SK-MEL-5 (cell line): Measurements from ENCODE around the gene P2RX7. TPM values are rescaled to one million over a fixed set of nuclear protein-coding genes. Genes with fewer than 3 reads are reported as not detected.
"Not testable (repeated sequence)": the region's sequence is repeated elsewhere in the genome, so short reads cannot be mapped to it uniquely, and the experiment has no call there.

Experiments
- DNase-seq: peaks from one replicate; pipeline ENCODE4 v3.0.0-alpha.2; 2016; ENCODE audit warnings: low read depth, low spot score
- in situ Hi-C: cut with HindIII; loops from 2 replicates; pipeline ENCODE4 v1.10.0; 2016; ENCODE audit warnings: low sequenced_read_pairs, high pct_unique_total_duplicates, low pct_unique_long_range_greater_than_20kb
- total RNA-seq: library from RNA; depleted of rRNA; stranded (reverse); fragments of >200 nt; shearing (Covaris generic); gene quantifications from 2 replicates; pipeline ENCODE4 v1.2.3, GENCODE V29; 2014

Gene P2RX7
- total RNA-seq, 1 experiment from 2014 or later: 41.5 TPM

DNA sequence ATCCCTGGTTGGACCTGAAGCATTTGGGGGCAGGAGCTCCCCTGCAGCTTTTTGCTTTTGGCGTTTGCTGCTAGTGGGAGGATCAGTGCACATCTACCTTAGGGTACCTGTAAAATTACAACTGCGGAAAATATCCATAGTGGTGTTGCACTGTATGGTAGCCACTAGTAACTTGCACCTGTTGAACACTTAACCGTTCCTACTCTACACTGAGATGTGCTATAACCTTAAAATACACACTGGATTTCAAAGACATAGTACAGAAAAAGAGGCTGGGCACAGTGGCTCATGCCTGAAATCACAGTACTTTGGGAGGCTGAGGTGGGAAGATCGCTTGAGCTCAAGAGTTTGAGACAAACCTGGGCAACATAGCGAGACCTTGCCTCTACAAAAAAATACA, 80.2 kb downstream of the P2RX7 start:
- no peak for DNase-seq
- in situ Hi-C loops: no loop called here

- peak; percentile 94 for DNase-seq
- in situ Hi-C loops: no loop called here
Measured at GRCh38 chr12:121214166-121214777, 81.6 kb downstream of the P2RX7 start.

DNA sequence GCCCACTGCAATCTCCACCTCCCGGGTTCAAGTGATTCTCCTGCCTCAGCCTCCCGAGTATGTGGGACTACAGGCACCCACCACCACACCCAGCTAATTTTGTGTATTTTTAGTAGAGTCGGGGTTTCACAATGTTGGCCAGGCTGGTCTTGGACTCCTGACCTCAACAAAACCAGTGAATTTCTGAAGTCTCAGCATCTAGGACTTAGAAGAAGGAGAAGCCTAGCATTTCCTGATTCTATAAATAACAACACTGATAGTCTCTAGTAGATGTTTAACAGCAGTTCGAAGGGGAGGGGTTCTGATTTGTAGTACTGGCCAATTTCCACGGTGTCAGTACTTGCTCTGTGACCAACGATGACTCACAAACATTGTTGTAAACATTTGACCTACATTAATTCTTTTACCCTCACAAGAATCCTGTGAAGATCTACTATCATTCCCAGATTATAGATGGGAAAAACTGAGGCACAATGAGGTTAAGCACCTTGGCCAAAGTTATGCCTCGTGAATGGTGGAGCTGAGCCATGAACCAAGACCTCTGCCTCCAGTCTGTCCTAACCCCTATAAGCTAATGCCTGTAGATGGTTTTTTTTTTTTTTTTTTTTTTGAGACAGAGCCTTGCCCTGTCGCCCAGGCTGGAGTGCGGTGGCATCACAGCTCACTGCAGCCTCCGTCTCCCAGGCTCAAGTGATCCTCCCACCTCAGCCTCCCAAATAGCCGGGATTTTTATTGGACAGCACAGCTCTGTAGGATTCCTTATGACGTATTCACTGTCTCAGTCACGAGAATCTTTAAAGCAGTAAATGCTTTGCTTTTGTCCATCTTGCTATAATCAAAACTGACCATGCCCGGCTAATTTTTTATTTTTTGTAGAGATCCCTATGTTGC, 82.4 kb downstream of the P2RX7 start:
- in situ Hi-C loops: no loop called here

GRCh38 chr12:121216102-121216501, 83.4 kb downstream of the P2RX7 start:
- in situ Hi-C loops: no loop called here
- DNase-seq: no peak

More for the DNA sequence above, 82.4 kb downstream of the P2RX7 start:
- peak; percentile 61 for DNase-seq

DNA sequence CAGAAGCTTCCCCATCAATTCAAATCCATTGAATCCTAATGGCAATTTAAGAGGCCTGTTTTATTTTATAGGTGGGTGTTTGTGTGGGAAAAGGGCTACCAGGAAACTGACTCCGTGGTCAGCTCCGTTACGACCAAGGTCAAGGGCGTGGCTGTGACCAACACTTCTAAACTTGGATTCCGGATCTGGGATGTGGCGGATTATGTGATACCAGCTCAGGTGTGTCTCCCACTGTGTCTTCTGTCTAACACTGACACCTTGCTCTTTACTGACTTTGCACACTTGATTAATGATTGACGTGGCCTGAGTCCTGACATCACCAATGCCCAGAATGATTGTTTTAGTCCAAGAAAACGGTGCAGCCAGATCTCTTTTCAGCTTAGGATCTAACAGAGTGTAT, 84.4 kb downstream of the P2RX7 start:
- in situ Hi-C loops: no loop called here

DNA sequence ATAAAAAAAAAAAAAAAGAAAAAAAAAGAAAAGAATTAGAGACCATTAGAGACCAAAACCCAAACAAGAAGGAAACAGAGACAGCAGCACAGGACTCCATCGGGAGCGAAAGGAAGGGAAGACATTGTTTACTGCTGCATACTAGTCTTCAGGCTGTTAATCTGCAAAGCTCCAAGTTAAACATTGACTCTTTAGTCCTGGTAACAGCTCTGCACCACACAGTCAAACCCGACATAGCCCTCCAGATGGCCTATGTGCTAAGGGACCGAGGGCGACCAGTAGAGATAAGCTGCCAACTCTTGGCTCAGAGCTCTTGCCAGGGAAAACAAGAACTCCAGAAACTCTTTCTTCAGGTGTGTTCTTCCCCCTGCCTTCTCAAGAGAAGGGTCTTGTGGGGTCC, 85.1 kb downstream of the P2RX7 start:
- no peak for DNase-seq
- in situ Hi-C loops: no loop called here

More for the DNA sequence above, 84.4 kb downstream of the P2RX7 start:
- DNase-seq: no peak

- DNase-seq: no peak
Measured at GRCh38 chr12:121218588-121219352, 86.1 kb downstream of the P2RX7 start.

GRCh38 chr12:121219353-121219986, 86.8 kb downstream of the P2RX7 start:
- in situ Hi-C loops: no loop called here
- DNase-seq: no peak

More at GRCh38 chr12:121218588-121219352, 86.1 kb downstream of the P2RX7 start:
- in situ Hi-C loops: no loop called here

- in situ Hi-C loops: no loop called here
- DNase-seq: no peak
Measured at GRCh38 chr12:121222847-121223246, 90.2 kb downstream of the P2RX7 start.

- peak; percentile 28 for DNase-seq
- in situ Hi-C loops: no loop called here
Measured at GRCh38 chr12:121223292-121224285, 90.9 kb downstream of the P2RX7 start.

GRCh38 chr12:121224591-121224990, 91.9 kb downstream of the P2RX7 start:
- in situ Hi-C loops: no loop called here
- no peak for DNase-seq

DNA sequence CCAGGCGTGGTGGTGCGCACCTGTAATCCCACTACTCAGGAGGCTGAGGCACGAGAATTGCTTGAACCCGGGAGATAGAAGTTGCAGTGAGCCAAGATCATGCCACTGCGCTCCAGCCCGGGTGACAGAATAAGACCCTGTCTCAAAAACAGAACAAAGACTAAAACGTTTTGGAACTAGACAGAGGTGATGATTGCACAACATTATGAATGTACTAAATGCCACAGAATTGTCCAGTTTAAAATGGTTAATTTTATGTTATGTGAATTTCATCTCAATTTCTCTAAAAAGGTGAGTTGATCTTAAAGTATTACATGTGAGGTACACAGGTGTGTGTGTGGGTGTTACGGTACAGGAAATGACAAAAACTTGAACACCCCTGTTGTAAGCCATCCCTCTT, 93.7 kb downstream of the P2RX7 start:
- no peak for DNase-seq
- in situ Hi-C loops: no loop called here

DNA sequence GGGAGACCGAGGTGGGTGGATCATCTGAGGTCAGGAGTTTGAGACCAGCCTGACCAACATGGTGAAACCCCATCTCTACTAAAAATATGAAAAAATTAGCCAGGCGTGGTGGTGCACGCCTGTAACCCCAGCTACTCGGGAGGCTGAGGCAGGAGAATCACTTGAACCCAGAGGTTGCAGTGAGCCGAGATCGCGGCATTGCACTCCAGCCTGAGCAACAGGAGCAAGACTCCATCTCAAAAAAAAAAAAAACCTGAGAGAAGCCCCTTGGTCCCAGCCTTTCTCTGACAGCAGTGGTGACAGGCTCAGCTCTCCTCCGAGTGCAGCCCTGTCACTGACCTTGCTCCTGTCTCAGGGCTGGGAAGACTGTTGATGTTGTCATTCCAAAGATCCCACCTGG, 94.2 kb downstream of the P2RX7 start:
- in situ Hi-C loops, DNase-seq: not testable (repeated sequence)

- in situ Hi-C loops: no loop called here
- no peak for DNase-seq
Measured at GRCh38 chr12:121227294-121227693, 94.6 kb downstream of the P2RX7 start.

GRCh38 chr12:121228919-121229665, 96.4 kb downstream of the P2RX7 start:
- in situ Hi-C loops: no loop called here
- DNase-seq: no peak
